Measurements from ENCODE around the gene GABPA. TPM values are rescaled to one million over a fixed set of nuclear protein-coding genes. Genes with fewer than 3 reads are reported as not detected.

Gene GABPA
- polyA plus RNA-seq, 1 donor (not counting 4 experiments of a cell fraction or from before 2014, with no cell fraction given), result 16.3 TPM

DNA sequence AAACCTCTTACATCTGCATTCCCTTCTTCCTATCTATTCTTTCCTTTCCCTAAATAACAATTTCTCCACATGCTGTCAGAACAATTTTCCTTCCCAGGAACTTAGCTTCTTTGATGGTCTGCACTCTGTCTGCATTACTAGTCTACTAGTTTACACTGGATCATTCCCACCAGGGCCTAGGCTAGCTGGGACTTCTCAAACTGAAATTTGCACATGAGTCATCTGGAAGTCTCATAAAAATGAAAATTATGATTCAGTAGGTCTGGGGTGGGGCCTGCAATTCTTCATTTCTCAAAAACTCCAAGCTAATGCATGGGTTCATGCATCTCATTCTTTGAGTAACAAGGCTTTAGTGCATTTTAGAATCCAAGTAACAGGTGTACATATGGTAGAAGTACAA, 74.2 kb downstream of the GABPA start:
- Histone ChIP-seq H3K4me2 (ENCODE audit: control insufficient read depth, extremely low read depth, insufficient read depth, low read depth, low read length) (no peak overlapping the region), H3K4me1 (ENCODE audit: control insufficient read depth, extremely low read depth, insufficient read depth, low read length) (peaks cover 5% of the 10 kb centered on the region), H3K79me2 (ENCODE audit: control insufficient read depth, insufficient read depth, low read length) (no peaks in the 10 kb centered on the region), H3K27me3 (ENCODE audit: control insufficient read depth, extremely low read depth, insufficient read depth, low read length) (no peaks in the 10 kb centered on the region), H3K4me3 (ENCODE audit: control insufficient read depth in 2 of 3, extremely low read depth in 1 of 3, insufficient read depth in 2 of 3, low read depth in 1 of 3, low read length in 3 of 3) (no peak overlapping the region), H3K9me1 (ENCODE audit: control insufficient read depth, extremely low read depth, insufficient read depth, low read length) (no peaks in the 10 kb centered on the region), H3K9ac (ENCODE audit: control insufficient read depth, extremely low read depth, insufficient read depth, low read length) (no peak overlapping the region), H3K36me3 (ENCODE audit: control insufficient read depth in 2 of 2, extremely low read depth in 1 of 2, insufficient read depth in 2 of 2, low read length in 2 of 2) (no peaks in the 10 kb centered on the region), H2AFZ (ENCODE audit: control insufficient read depth, low read length) (no peak overlapping the region), H3K9me3 (ENCODE audit: control insufficient read depth, low read depth, low read length) (no peaks in the 10 kb centered on the region), H3K27ac (ENCODE audit: control insufficient read depth, insufficient read depth, low read length) (no peak overlapping the region), H4K20me1 (ENCODE audit: control insufficient read depth, extremely low read depth, insufficient read depth, low read length) (no peaks in the 10 kb centered on the region)
- DNase-seq (ENCODE audit: low read depth, low spot score) (peak; percentile 26), FAIRE-seq (no peak)
- dilution Hi-C loops (cut with MboI; ENCODE audit: extremely low pct_ligation_motif_present, low sequenced_read_pairs), result no loop called here
- TF ChIP-seq, protein P1, sequence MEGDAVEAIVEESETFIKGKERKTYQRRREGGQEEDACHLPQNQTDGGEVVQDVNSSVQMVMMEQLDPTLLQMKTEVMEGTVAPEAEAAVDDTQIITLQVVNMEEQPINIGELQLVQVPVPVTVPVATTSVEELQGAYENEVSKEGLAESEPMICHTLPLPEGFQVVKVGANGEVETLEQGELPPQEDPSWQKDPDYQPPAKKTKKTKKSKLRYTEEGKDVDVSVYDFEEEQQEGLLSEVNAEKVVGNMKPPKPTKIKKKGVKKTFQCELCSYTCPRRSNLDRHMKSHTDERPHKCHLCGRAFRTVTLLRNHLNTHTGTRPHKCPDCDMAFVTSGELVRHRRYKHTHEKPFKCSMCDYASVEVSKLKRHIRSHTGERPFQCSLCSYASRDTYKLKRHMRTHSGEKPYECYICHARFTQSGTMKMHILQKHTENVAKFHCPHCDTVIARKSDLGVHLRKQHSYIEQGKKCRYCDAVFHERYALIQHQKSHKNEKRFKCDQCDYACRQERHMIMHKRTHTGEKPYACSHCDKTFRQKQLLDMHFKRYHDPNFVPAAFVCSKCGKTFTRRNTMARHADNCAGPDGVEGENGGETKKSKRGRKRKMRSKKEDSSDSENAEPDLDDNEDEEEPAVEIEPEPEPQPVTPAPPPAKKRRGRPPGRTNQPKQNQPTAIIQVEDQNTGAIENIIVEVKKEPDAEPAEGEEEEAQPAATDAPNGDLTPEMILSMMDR (optimal IDR thresholded peaks at IDR 0.05 in 1 of 3, IDR thresholded peaks at IDR 0.05 in 1 of 3, conservative IDR thresholded peaks at IDR 0.05 in 1 of 3; ENCODE audit: extremely low read depth in 1 of 3, insufficient read depth in 2 of 3, low read length in 3 of 3), result no peak
- no peak for TF ChIP-seq EZH2 (IDR thresholded peaks at IDR 0.05; ENCODE audit: low read length)

DNA sequence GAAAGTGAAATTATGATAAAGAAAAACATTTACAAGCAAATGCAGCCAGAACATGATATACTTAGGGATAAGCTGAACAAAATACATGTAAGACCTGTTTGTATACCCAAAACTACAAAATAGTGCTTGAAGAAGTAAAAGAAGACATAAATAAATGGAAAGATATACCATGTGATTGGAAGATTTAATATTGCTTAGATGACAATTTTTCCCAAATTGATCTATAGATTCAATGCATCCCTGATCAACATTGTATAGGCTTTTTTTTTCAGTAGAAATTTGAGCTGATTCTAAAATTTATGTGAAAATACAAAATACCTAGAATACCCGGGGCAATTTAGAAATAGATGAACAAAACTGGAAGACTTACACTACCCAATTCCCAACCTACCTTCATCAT, 76.4 kb downstream of the GABPA start:
- dilution Hi-C loops (cut with MboI; ENCODE audit: extremely low pct_ligation_motif_present, low sequenced_read_pairs), result no loop called here
- FAIRE-seq, result no peak
- H2AFZ ChIP-seq (ENCODE audit: control insufficient read depth, low read length), result no peak overlapping the region
- H3K36me3 ChIP-seq (ENCODE audit: control insufficient read depth in 2 of 2, extremely low read depth in 1 of 2, insufficient read depth in 2 of 2, low read length in 2 of 2), result no peaks in the 10 kb centered on the region
- TF ChIP-seq, protein P1 (optimal IDR thresholded peaks at IDR 0.05 in 1 of 3, IDR thresholded peaks at IDR 0.05 in 1 of 3, conservative IDR thresholded peaks at IDR 0.05 in 1 of 3; ENCODE audit: extremely low read depth in 1 of 3, insufficient read depth in 2 of 3, low read length in 3 of 3), result no peak
- TF ChIP-seq EZH2 (IDR thresholded peaks at IDR 0.05; ENCODE audit: low read length), result no peak
- DNase-seq (ENCODE audit: low read depth, low spot score), result no peak
- no peak overlapping the region for H3K4me2 ChIP-seq (ENCODE audit: control insufficient read depth, extremely low read depth, insufficient read depth, low read depth, low read length)
- H3K79me2 ChIP-seq (ENCODE audit: control insufficient read depth, insufficient read depth, low read length), result no peaks in the 10 kb centered on the region
- H3K27me3 ChIP-seq (ENCODE audit: control insufficient read depth, extremely low read depth, insufficient read depth, low read length), result no peaks in the 10 kb centered on the region
- no peaks in the 10 kb centered on the region for H3K9me3 ChIP-seq (ENCODE audit: control insufficient read depth, low read depth, low read length)
- H3K4me3 ChIP-seq (ENCODE audit: control insufficient read depth in 2 of 3, extremely low read depth in 1 of 3, insufficient read depth in 2 of 3, low read depth in 1 of 3, low read length in 3 of 3), result no peak overlapping the region
- no peak overlapping the region for H3K9ac ChIP-seq (ENCODE audit: control insufficient read depth, extremely low read depth, insufficient read depth, low read length)
- no peak overlapping the region for H3K27ac ChIP-seq (ENCODE audit: control insufficient read depth, insufficient read depth, low read length)
- peaks cover 5% of the 10 kb centered on the region for H3K4me1 ChIP-seq (ENCODE audit: control insufficient read depth, extremely low read depth, insufficient read depth, low read length)
- no peaks in the 10 kb centered on the region for H4K20me1 ChIP-seq (ENCODE audit: control insufficient read depth, extremely low read depth, insufficient read depth, low read length)
- no peaks in the 10 kb centered on the region for H3K9me1 ChIP-seq (ENCODE audit: control insufficient read depth, extremely low read depth, insufficient read depth, low read length)
